Astrocyte (in vitro differentiated cells and primary cell): Measurements from ENCODE around the gene RHBDD2. TPM values are rescaled to one million over a fixed set of nuclear protein-coding genes. Genes with fewer than 3 reads are reported as not detected.

Experiments used
- DNase-seq: peaks from one replicate; pipeline ENCODE4 v3.0.0-alpha.2; 2010; ENCODE audit warnings: low read depth
- FAIRE-seq: peaks from 2 replicates; lab custom pipeline; 2011; peaks lifted over from hg19 to GRCh38; lab: Jason Lieb, UNC
- H2AFZ ChIP-seq: 2 replicates; pipeline ENCODE4 v1.6.0; 2012; ENCODE audit warnings: low read depth, low read length, inconsistent platforms
- H3K27ac ChIP-seq: 2 replicates; pipeline ENCODE4 v1.5.1; 2011; ENCODE audit warnings: low read depth, low read length, inconsistent platforms
- H3K27me3 ChIP-seq: 2 replicates; pipeline ENCODE4 v1.6.0; 2011; ENCODE audit warnings: low read length, inconsistent platforms; ENCODE audit not compliant: insufficient read depth
- H3K36me3 ChIP-seq: 2 replicates; pipeline ENCODE4 v1.5.1; 2011; ENCODE audit warnings: low read length, inconsistent platforms; ENCODE audit not compliant: insufficient read depth
- H3K4me1 ChIP-seq: 2 replicates; pipeline ENCODE4 v1.5.1; 2011; ENCODE audit warnings: low read length, inconsistent platforms; ENCODE audit not compliant: insufficient read depth
- H3K4me2 ChIP-seq: 2 replicates; pipeline ENCODE4 v1.6.0; 2012; ENCODE audit warnings: low read length, inconsistent platforms
- H3K4me3 ChIP-seq: 2 replicates; pipeline ENCODE4 v1.5.1; 2011; ENCODE audit warnings: low read depth, mild to moderate bottlenecking, low read length, inconsistent platforms; ENCODE audit not compliant: insufficient read depth
- H3K79me2 ChIP-seq: 2 replicates; pipeline ENCODE4 v1.6.0; 2012; ENCODE audit warnings: mild to moderate bottlenecking, low read length, inconsistent platforms; ENCODE audit not compliant: insufficient read depth
- H3K9ac ChIP-seq: 2 replicates; pipeline ENCODE4 v1.6.0; 2012; ENCODE audit warnings: mild to moderate bottlenecking, low read length, inconsistent platforms
- H3K9me3 ChIP-seq: 2 replicates; pipeline ENCODE4 v1.5.1; 2012; ENCODE audit warnings: low read depth, mild to moderate bottlenecking, low read length, inconsistent platforms; ENCODE audit not compliant: insufficient read depth
- H4K20me1 ChIP-seq: 2 replicates; pipeline ENCODE4 v1.6.0; 2012; ENCODE audit warnings: low read length, inconsistent platforms; ENCODE audit not compliant: insufficient read depth
- H3K27ac Mint-ChIP-seq: one replicate; pipeline ENCODE4 v1.8.0; 2021; ENCODE audit warnings: mild to moderate bottlenecking, mixed read lengths; ENCODE audit not compliant: unreplicated experiment
- H3K27me3 Mint-ChIP-seq: one replicate; pipeline ENCODE4 v1.8.0; 2021; ENCODE audit warnings: low read depth, mixed read lengths; ENCODE audit not compliant: unreplicated experiment
- H3K36me3 Mint-ChIP-seq: one replicate; pipeline ENCODE4 v1.8.0; 2021; ENCODE audit warnings: low read depth, mixed read lengths; ENCODE audit not compliant: unreplicated experiment
- H3K4me1 Mint-ChIP-seq: one replicate; pipeline ENCODE4 v1.8.0; 2021; ENCODE audit warnings: low read depth, mixed read lengths; ENCODE audit not compliant: unreplicated experiment
- H3K4me3 Mint-ChIP-seq: one replicate; pipeline ENCODE4 v1.8.0; 2021; ENCODE audit warnings: mild to moderate bottlenecking, moderate library complexity, mixed read lengths; ENCODE audit not compliant: unreplicated experiment
- H3K9me3 Mint-ChIP-seq: one replicate; pipeline ENCODE4 v1.8.0; 2021; ENCODE audit warnings: mild to moderate bottlenecking, mixed read lengths; ENCODE audit not compliant: unreplicated experiment
- CTCF ChIP-seq: IDR thresholded peaks from 2 replicates; pipeline ENCODE4 v1.5.1; 2011; ENCODE audit warnings: low read depth, mild to moderate bottlenecking, inconsistent platforms, low read length, moderate library complexity; ENCODE audit not compliant: insufficient read depth
- EZH2 ChIP-seq: IDR thresholded peaks from 2 replicates; pipeline ENCODE4 v1.6.1; 2012; ENCODE audit warnings: mild to moderate bottlenecking, low read length, inconsistent platforms; ENCODE audit not compliant: insufficient read depth
- total RNA-seq: library from RNA; stranded (reverse); gene quantifications from 2 replicates; pipeline ENCODE4 v1.2.1, GENCODE V29; 2021

Gene RHBDD2
- total RNA-seq, 1 donor from 2014 or later: 55.0 TPM

- Histone ChIP-seq H2AFZ (no peak overlapping the region), H3K9ac (no peak overlapping the region), H3K4me2 (no peak overlapping the region), H4K20me1 (peaks cover 17% of the 10 kb centered on the region), H3K27me3 (no peaks in the 10 kb centered on the region), H3K36me3 (peaks cover 1% of the 10 kb centered on the region), H3K79me2 (peaks cover 20% of the 10 kb centered on the region), H3K4me3 (no peak overlapping the region), H3K27ac (no peak overlapping the region), H3K4me1 (peaks cover 29% of the 10 kb centered on the region), H3K9me3 (no peaks in the 10 kb centered on the region)
- TF ChIP-seq EZH2: no peak
- TF ChIP-seq CTCF: no peak
- no peak for DNase-seq
- H3K36me3 Mint-ChIP-seq: no peaks in the 10 kb centered on the region
- no peak overlapping the region for H3K27ac Mint-ChIP-seq
- no peak overlapping the region for H3K4me3 Mint-ChIP-seq
- no peaks in the 10 kb centered on the region for H3K27me3 Mint-ChIP-seq
- H3K9me3 Mint-ChIP-seq: no peaks in the 10 kb centered on the region
- no peak for FAIRE-seq
- peaks cover 17% of the 10 kb centered on the region for H3K4me1 Mint-ChIP-seq
These were observed 2.5 kb upstream of the RHBDD2 start for GRCh38 chr7:75876126-75876881.

GRCh38 chr7:75878312-75878768 is 494 bp upstream of the RHBDD2 start:
- peaks cover 12% of the 10 kb centered on the region for H3K36me3 ChIP-seq
- TF ChIP-seq CTCF (no peak), EZH2 (no peak)
- peak; percentile 32 for FAIRE-seq
- H2AFZ ChIP-seq: peak overlapping the region; percentile 79
- peaks cover 35% of the 10 kb centered on the region for H4K20me1 ChIP-seq
- H3K27me3 ChIP-seq: no peaks in the 10 kb centered on the region
- H3K4me1 ChIP-seq: peaks cover 22% of the 10 kb centered on the region
- H3K4me1 Mint-ChIP-seq: peaks cover 12% of the 10 kb centered on the region
- peaks cover 25% of the 10 kb centered on the region for H3K79me2 ChIP-seq
- peak overlapping the region; percentile 98 for H3K4me3 Mint-ChIP-seq
- peak overlapping the region; percentile 49 for H3K4me3 ChIP-seq
- no peaks in the 10 kb centered on the region for H3K9me3 Mint-ChIP-seq
- no peak overlapping the region for H3K27ac Mint-ChIP-seq
- no peaks in the 10 kb centered on the region for H3K9me3 ChIP-seq
- no peak for DNase-seq
- peaks cover 14% of the 10 kb centered on the region for H3K36me3 Mint-ChIP-seq
- peak overlapping the region; percentile 82 for H3K4me2 ChIP-seq
- H3K27ac ChIP-seq: peak overlapping the region; percentile 55
- H3K9ac ChIP-seq: peak overlapping the region; percentile 56
- H3K27me3 Mint-ChIP-seq: no peaks in the 10 kb centered on the region

GRCh38 chr7:75879771-75880184 is 944 bp downstream of the RHBDD2 start:
- peaks cover 25% of the 10 kb centered on the region for H3K79me2 ChIP-seq
- FAIRE-seq: peak; percentile 29

More at GRCh38 chr7:75879771-75880184, 944 bp downstream of the RHBDD2 start:
- peak overlapping the region; percentile 84 for H3K27ac ChIP-seq
- no peaks in the 10 kb centered on the region for H3K27me3 Mint-ChIP-seq
- H3K36me3 Mint-ChIP-seq: peaks cover 14% of the 10 kb centered on the region
- peak; percentile 87 for DNase-seq
- peak overlapping the region; percentile 92 for H3K4me2 ChIP-seq
- peaks cover 12% of the 10 kb centered on the region for H3K4me1 Mint-ChIP-seq
- H3K27me3 ChIP-seq: no peaks in the 10 kb centered on the region
- H3K9me3 Mint-ChIP-seq: no peaks in the 10 kb centered on the region
- no peak overlapping the region for H2AFZ ChIP-seq
- peak overlapping the region; percentile 98 for H3K4me3 Mint-ChIP-seq
- H3K36me3 ChIP-seq: peaks cover 22% of the 10 kb centered on the region
- peak overlapping the region; percentile 86 for H3K4me3 ChIP-seq
- peak overlapping the region; percentile 95 for H3K9ac ChIP-seq
- peaks cover 22% of the 10 kb centered on the region for H3K4me1 ChIP-seq
- H4K20me1 ChIP-seq: peaks cover 45% of the 10 kb centered on the region
- no peak for TF ChIP-seq EZH2
- TF ChIP-seq CTCF: no peak
- no peak overlapping the region for H3K27ac Mint-ChIP-seq
- no peaks in the 10 kb centered on the region for H3K9me3 ChIP-seq
